Measurements from ENCODE around the gene STK25.

STK25 gene

DNA sequence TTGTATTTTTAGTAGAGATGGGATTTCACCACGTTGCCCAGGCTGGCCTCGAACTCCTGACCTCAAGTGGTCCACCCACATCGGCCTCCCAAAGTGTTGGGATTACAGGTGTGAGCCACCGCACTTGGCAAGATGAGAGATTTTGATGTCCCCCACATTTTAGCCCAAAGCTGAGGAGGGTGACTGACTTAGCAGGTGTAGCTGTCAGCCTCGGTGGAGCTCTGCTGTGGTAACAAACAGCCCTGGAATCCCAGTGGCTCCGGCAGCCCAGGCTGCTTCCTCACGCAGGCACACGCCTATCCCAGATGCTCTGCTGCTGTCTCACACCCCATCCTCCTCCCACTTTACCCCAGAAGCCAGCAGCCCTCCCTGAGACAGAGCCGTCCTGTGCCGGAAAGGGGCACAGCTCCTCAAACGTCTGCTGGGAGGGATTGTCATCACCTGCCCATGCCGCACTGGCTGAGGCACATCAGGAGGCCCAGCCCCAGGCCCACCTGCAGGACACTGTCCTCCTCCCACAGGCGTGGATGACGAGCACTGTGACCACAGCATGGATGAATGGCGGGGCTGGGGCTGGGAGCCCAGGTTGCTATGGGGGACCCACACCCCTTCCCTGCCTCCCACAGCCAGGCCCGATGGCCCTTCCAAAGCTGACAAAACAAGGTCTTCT is 39.5 kb upstream of the STK25 start:
- Histone ChIP-seq H3K36me3 (ENCODE audit: control insufficient read depth in 2 of 2, insufficient read depth in 1 of 2, low read length in 2 of 2) (no peaks in the 10 kb centered on the region), H3K4me3 (ENCODE audit: low read depth, low read length) (no peak overlapping the region), H3K4me1 (ENCODE audit: control insufficient read depth, insufficient read depth, low read length) (peaks cover 9% of the 10 kb centered on the region), H3K27ac (ENCODE audit: extremely low read depth, low read depth, low read length) (no peak overlapping the region), H3K9me3 (ENCODE audit: control insufficient read depth, insufficient read depth, low read depth, low read length) (no peaks in the 10 kb centered on the region)
- TF ChIP-seq GLI4 (tag by site-specific recombination; IDR thresholded peaks at IDR 0.05) (no peak), ZNF423 (tag by site-specific recombination; IDR thresholded peaks at IDR 0.05) (no peak), KLF16 (tag by site-specific recombination; IDR thresholded peaks at IDR 0.05) (no peak), ZSCAN16 (tag by site-specific recombination; IDR thresholded peaks at IDR 0.05) (no peak), YY2 (tag by site-specific recombination; IDR thresholded peaks at IDR 0.05) (no peak), FEZF1 (tag by site-specific recombination; IDR thresholded peaks at IDR 0.05) (no peak), RBAK (tag by site-specific recombination; IDR thresholded peaks at IDR 0.05) (peak; percentile 93)
- TF ChIP-seq, protein P1, sequence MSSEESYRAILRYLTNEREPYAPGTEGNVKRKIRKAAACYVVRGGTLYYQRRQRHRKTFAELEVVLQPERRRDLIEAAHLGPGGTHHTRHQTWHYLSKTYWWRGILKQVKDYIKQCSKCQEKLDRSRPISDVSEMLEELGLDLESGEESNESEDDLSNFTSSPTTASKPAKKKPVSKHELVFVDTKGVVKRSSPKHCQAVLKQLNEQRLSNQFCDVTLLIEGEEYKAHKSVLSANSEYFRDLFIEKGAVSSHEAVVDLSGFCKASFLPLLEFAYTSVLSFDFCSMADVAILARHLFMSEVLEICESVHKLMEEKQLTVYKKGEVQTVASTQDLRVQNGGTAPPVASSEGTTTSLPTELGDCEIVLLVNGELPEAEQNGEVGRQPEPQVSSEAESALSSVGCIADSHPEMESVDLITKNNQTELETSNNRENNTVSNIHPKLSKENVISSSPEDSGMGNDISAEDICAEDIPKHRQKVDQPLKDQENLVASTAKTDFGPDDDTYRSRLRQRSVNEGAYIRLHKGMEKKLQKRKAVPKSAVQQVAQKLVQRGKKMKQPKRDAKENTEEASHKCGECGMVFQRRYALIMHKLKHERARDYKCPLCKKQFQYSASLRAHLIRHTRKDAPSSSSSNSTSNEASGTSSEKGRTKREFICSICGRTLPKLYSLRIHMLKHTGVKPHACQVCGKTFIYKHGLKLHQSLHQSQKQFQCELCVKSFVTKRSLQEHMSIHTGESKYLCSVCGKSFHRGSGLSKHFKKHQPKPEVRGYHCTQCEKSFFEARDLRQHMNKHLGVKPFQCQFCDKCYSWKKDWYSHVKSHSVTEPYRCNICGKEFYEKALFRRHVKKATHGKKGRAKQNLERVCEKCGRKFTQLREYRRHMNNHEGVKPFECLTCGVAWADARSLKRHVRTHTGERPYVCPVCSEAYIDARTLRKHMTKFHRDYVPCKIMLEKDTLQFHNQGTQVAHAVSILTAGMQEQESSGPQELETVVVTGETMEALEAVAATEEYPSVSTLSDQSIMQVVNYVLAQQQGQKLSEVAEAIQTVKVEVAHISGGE (tag by site-specific recombination; conservative IDR thresholded peaks at IDR 0.05; ENCODE audit: low read depth): no peak
- POLR2A ChIA-PET: no interaction called here
- CTCF ChIA-PET: interaction anchor here (0.6 to 1.2 kb wide), 3 partner anchors 9 to 458 kb away, joined by 3 read pairs; no protein-coding TSS in a partner anchor

DNA sequence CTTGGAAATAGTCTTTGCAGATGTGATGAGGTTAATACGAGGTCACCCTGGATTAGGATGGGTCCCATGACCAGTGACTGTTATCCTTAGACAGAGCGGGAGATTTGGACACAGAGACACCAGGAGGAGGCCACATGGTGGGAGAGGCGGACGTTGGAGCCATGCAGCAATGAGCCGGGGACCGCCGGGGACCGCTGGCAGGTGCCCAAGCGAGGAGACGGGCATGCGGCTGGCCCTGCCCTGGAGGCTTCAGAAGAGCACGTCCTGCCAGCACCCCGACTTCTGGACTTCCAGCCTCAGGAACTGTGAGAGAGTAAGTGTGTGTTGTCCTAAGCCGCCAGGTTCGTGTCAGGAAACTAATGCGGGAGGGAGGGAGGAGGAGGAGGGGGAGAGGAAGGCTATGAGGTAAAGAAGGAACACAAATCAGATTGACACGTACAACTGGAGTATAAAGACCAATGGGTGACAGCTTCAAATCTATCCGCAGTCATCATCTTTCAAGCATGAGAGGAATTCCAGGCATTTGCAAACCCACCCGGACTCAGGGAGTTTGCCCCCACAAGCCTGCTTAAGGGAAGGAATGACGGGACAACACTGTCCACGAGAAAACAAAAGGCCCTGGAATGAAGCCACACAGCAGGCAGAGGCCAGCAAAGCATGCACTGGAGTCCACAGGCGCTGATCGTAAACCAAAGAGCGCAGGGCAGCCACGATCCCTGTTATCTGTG is 38.6 kb upstream of the STK25 start:
- CTCF ChIA-PET: interaction anchor here (0.6 to 1.2 kb wide), 2 partner anchors 10 to 457 kb away, joined by 3 read pairs; no protein-coding TSS in a partner anchor
- POLR2A ChIA-PET: no interaction called here
- TF ChIP-seq ZNF654 (tag by site-specific recombination; IDR thresholded peaks at IDR 0.05; ENCODE audit: low read depth): no peak
- TF ChIP-seq ZFP37 (tag by site-specific recombination; IDR thresholded peaks at IDR 0.05): no peak
- no peak for TF ChIP-seq ZSCAN30 (tag by site-specific recombination; IDR thresholded peaks at IDR 0.05)
- TF ChIP-seq, protein P2, sequence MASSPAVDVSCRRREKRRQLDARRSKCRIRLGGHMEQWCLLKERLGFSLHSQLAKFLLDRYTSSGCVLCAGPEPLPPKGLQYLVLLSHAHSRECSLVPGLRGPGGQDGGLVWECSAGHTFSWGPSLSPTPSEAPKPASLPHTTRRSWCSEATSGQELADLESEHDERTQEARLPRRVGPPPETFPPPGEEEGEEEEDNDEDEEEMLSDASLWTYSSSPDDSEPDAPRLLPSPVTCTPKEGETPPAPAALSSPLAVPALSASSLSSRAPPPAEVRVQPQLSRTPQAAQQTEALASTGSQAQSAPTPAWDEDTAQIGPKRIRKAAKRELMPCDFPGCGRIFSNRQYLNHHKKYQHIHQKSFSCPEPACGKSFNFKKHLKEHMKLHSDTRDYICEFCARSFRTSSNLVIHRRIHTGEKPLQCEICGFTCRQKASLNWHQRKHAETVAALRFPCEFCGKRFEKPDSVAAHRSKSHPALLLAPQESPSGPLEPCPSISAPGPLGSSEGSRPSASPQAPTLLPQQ (tag by site-specific recombination; IDR thresholded peaks at IDR 0.05): no peak
- no peak for TF ChIP-seq KLF9 (tag by site-specific recombination; IDR thresholded peaks at IDR 0.05; ENCODE audit: low read depth)
- no peak for TF ChIP-seq ZNF549 (tag by site-specific recombination; IDR thresholded peaks at IDR 0.05)
- no peak for TF ChIP-seq ZNF404 (tag by site-specific recombination; IDR thresholded peaks at IDR 0.05)
- TF ChIP-seq TCF7L2 (IDR thresholded peaks at IDR 0.05; ENCODE audit: borderline replicate concordance, low read depth, low read length): no peak
- TF ChIP-seq ZNF292 (tag by site-specific recombination; IDR thresholded peaks at IDR 0.05; ENCODE audit: borderline replicate concordance, low read depth): no peak
- no peak for TF ChIP-seq ZNF830 (tag by site-specific recombination; IDR thresholded peaks at IDR 0.05; ENCODE audit: low read depth)
- TF ChIP-seq, protein P3, sequence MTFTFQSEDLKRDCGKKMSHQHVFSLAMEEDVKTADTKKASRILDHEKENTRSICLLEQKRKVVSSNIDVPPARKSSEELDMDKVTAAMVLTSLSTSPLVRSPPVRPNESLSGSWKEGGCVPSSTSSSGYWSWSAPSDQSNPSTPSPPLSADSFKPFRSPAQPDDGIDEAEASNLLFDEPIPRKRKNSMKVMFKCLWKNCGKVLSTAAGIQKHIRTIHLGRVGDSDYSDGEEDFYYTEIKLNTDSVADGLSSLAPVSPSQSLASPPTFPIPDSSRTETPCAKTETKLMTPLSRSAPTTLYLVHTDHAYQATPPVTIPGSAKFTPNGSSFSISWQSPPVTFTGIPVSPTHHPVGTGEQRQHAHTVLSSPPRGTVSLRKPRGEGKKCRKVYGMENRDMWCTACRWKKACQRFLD (tag by site-specific recombination; IDR thresholded peaks at IDR 0.05): no peak
- TF ChIP-seq, protein P4, sequence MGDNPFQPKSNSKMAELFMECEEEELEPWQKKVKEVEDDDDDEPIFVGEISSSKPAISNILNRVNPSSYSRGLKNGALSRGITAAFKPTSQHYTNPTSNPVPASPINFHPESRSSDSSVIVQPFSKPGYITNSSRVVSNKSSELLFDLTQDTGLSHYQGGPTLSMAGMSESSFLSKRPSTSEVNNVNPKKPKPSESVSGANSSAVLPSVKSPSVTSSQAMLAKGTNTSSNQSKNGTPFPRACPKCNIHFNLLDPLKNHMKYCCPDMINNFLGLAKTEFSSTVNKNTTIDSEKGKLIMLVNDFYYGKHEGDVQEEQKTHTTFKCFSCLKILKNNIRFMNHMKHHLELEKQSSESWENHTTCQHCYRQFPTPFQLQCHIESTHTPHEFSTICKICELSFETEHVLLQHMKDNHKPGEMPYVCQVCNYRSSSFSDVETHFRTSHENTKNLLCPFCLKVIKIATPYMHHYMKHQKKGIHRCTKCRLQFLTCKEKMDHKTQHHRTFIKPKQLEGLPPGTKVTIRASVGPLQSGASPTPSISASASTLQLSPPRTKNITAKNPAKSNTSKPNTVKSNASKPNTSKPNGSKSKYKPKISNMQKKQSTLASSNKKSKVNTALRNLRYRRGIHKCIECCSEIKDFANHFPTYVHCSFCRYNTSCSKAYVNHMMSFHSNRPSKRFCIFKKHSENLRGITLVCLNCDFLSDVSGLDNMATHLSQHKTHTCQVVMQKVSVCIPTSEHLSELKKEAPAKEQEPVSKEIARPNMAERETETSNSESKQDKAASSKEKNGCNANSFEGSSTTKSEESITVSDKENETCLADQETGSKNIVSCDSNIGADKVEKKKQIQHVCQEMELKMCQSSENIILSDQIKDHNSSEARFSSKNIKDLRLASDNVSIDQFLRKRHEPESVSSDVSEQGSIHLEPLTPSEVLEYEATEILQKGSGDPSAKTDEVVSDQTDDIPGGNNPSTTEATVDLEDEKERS (tag by site-specific recombination; IDR thresholded peaks at IDR 0.05): no peak
- TF ChIP-seq ZNF391 (tag by site-specific recombination; IDR thresholded peaks at IDR 0.05; ENCODE audit: borderline replicate concordance, low read depth): no peak
- no peak for TF ChIP-seq OSR2 (tag by site-specific recombination; IDR thresholded peaks at IDR 0.05)
- TF ChIP-seq ZNF624 (tag by site-specific recombination; IDR thresholded peaks at IDR 0.05): no peak
- no peak for TF ChIP-seq ZNF311 (tag by site-specific recombination; IDR thresholded peaks at IDR 0.05; ENCODE audit: borderline replicate concordance)
- TF ChIP-seq ZNF785 (tag by site-specific recombination; IDR thresholded peaks at IDR 0.05): no peak
- TF ChIP-seq ZNF629 (tag by site-specific recombination; IDR thresholded peaks at IDR 0.05): peak; percentile 46; the same call in 1 of the 2 replicates

More for the DNA sequence above, 38.6 kb upstream of the STK25 start:
- Histone ChIP-seq H3K4me3 (ENCODE audit: low read depth, low read length) (no peak overlapping the region), H3K36me3 (ENCODE audit: control insufficient read depth in 2 of 2, insufficient read depth in 1 of 2, low read length in 2 of 2) (no peaks in the 10 kb centered on the region), H3K4me1 (ENCODE audit: control insufficient read depth, insufficient read depth, low read length) (peaks cover 9% of the 10 kb centered on the region), H3K27ac (ENCODE audit: extremely low read depth, low read depth, low read length) (no peak overlapping the region), H3K9me3 (ENCODE audit: control insufficient read depth, insufficient read depth, low read depth, low read length) (no peaks in the 10 kb centered on the region)
